Subcutaneous abdominal adipose tissue (tissue), 5 donors: ENCODE results near the gene GPR180.
"Not testable (repeated sequence)": the region's sequence is repeated elsewhere in the genome, so short reads cannot be mapped to it uniquely, and the experiment has no call there.

Source experiments
- H3K27ac ChIP-seq: one replicate; pipeline ENCODE4 v1.7.0; 2013; ENCODE audit warnings: low read depth, mild to moderate bottlenecking, inconsistent platforms, low read length, moderate library complexity
- H3K27me3 ChIP-seq, 5 donors: one replicate each; pipeline ENCODE4 v1.7.0; 2013; ENCODE audit warnings: low read length in 5 of 5, inconsistent platforms in 1 of 5; ENCODE audit not compliant: control insufficient read depth in 5 of 5, insufficient read depth in 4 of 5
- H3K36me3 ChIP-seq, 5 donors: one replicate each; pipeline ENCODE4 v1.7.0; 2013; ENCODE audit warnings: low read length in 5 of 5; ENCODE audit not compliant: control insufficient read depth in 5 of 5, insufficient read depth in 5 of 5
- H3K4me1 ChIP-seq, 5 donors: one replicate each; pipeline ENCODE4 v1.7.0; 2013; ENCODE audit warnings: low read length in 5 of 5, mild to moderate bottlenecking in 3 of 5, moderate library complexity in 1 of 5; ENCODE audit not compliant: control insufficient read depth in 5 of 5, insufficient read depth in 5 of 5
- H3K4me3 ChIP-seq, 5 donors: one replicate each; pipeline ENCODE4 v1.7.0; 2013; ENCODE audit warnings: low read length in 5 of 5, low read depth in 1 of 5
- H3K9ac ChIP-seq, 5 donors: one replicate each; pipeline ENCODE4 v1.7.0; 2013; ENCODE audit warnings: low read length in 5 of 5, mild to moderate bottlenecking in 4 of 5, moderate library complexity in 3 of 5
- H3K9me3 ChIP-seq, 5 donors: one replicate each; pipeline ENCODE4 v1.7.0; 2013; ENCODE audit warnings: low read length in 5 of 5; ENCODE audit not compliant: control insufficient read depth in 5 of 5
- donor health status: healthy.
- donor health status: healthy.
- donor health status: healthy.
- donor health status: healthy.
- donor health status: healthy.

The GPR180 gene

DNA sequence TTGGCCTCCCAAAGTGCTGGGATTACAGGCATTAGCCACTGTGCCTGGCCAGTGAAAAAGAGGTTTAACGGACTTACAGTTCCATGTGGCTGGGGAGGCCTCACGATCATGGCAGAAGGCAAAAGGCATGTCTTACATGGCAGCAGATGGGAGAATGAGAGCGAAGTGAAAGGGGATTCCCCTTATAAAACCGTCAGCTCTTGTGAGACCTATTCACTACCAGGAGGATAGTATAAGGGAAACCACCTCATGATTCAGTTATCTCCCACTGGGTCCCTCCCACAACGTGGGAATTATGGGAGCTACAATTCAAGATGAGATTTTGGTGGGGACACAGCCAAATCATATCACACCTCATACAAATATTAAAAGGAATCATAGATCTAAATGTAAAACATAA lies 34.4 kb downstream of the GPR180 start:
- not testable (repeated sequence) for H3K27ac ChIP-seq, H3K4me3 ChIP-seq, H3K4me1 ChIP-seq, H3K9me3 ChIP-seq, H3K9ac ChIP-seq, H3K27me3 ChIP-seq
- H3K36me3 ChIP-seq = peaks cover 0 to 12% (median 5%) of the 10 kb centered on the region in 5 donors

DNA sequence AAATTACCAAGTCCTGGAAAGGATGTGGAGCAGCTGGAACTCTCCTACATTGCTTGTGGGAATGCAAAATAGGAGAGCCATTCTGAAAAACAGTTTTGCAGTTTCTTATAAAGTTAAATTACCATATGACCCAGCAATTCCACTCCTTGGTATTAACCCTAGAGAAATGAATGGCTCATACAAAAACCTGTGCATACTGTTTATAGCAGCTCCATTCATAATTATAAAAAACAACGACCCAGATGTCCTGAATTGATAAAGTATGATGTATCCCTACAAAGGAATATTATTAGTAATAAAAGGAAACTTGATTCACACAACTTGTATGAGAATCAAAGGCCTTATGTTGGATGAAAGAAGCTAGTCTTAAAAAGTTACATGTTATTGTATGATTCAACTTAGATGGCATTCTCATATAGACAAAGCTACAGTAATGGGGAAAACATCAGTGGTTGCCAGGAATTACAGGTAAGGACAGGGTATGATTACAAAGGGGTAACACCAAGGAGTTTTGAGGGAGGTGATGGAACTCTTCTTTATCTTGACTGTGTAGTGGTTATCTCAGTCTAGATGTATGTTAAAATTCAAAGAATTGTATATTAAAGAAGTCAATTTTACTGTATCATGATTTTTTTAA lies 35.4 kb downstream of the GPR180 start:
- peaks cover 0 to 4% (median 0%) of the 10 kb centered on the region in 5 donors for H3K9me3 ChIP-seq
- no peak overlapping the region for H3K4me3 ChIP-seq
- H3K36me3 ChIP-seq = peaks cover 0 to 12% (median 4%) of the 10 kb centered on the region in 5 donors
- H3K4me1 ChIP-seq = no peaks in the 10 kb centered on the region
- no peaks in the 10 kb centered on the region for H3K27me3 ChIP-seq
- H3K27ac ChIP-seq = no peak overlapping the region
- no peak overlapping the region for H3K9ac ChIP-seq

DNA sequence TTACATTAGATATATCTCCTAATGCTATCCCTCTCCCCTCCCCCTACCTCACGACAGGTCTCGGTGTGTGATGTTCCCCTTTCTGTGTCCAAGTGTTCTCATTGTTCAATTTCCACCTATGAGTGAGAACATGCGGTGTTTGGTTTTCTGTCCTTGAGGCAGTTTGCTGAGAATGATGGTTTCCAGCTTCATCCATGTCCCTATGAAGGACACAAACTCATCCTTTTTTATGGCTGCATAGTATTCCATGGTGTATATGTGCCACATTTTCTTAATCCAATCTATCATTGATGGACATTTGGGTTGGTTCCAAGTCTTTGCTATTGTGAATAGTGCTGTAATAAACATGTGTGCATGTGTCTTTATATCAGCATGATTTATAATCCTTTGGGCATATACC lies 36.0 kb downstream of the GPR180 start:
- H3K36me3 ChIP-seq, H3K4me3 ChIP-seq, H3K27me3 ChIP-seq, H3K9ac ChIP-seq, H3K27ac ChIP-seq, H3K4me1 ChIP-seq, H3K9me3 ChIP-seq: not testable (repeated sequence)

DNA sequence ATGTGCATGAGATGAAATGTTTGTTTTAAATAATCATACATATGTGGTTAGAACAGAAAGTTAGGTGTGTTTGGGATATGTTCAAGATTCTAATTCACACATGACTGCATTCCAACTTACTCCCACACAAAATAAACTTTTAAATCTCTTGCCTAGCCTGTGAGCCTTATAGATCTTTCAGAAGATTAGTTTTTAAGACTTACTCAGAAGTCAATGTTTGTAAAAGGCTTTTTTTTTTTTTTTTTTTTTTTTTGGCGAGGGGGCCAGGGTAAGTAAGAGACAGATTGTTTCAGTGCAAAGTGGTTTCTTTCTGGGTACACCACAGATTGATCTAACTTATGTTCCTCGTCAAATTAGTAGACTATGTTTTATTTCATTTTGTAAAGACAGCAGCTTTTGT lies 39.1 kb downstream of the GPR180 start:
- Histone ChIP-seq H3K4me3 (no peak overlapping the region), H3K27me3 (no peaks in the 10 kb centered on the region), H3K4me1 (no peaks in the 10 kb centered on the region), H3K9ac (no peak overlapping the region), H3K9me3 (peaks cover 0 to 4% (median 0%) of the 10 kb centered on the region in 5 donors), H3K27ac (no peak overlapping the region), H3K36me3 (no peaks in the 10 kb centered on the region)

DNA sequence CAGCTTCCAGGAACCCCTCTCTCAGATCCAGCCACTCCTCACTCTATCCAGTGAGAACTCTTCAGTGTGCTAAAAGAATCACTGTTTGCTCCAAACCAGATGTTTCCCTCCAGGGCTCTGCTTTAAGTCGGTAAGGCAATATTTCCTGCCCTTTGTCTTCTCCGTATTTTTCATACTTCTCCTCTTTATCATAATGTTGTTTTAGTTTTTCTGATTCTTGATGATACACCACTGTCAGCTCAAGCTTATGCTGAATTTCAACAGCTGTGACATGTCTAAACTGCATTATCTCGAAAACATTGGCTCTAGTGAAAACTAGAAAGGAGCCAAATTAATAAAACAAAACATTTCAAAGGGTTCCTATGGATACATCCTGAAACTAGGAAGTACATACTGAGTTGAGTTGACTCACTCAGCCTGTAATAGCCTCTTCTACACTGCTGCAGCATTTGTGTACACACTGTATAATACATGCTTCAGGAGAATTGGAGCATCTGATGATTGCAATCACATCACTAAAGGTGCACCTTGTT lies 39.8 kb downstream of the GPR180 start:
- Histone ChIP-seq H3K9me3 (peaks cover 0 to 4% (median 0%) of the 10 kb centered on the region in 5 donors), H3K36me3 (no peaks in the 10 kb centered on the region), H3K4me1 (no peaks in the 10 kb centered on the region), H3K9ac (no peak overlapping the region), H3K27me3 (no peaks in the 10 kb centered on the region), H3K4me3 (no peak overlapping the region), H3K27ac (no peak overlapping the region)

DNA sequence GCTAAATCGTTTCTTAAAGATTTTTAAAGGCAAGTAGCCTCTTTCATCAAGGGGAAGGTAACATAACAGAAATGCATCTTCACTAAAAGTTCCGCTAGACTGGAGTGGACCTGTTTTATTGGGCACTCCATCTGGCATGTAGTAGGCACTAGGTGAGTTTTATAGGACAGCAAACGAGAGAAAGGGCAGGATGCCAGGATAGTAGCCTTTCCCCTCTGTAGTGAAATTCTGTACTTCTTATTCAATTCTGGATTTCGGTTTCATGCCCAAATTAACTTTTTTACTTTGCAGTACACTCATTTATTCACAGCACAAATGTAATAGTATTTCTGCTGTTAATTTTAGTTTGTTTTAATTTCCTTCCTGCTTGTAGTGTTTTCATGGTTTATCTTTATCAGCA lies 45.2 kb downstream of the GPR180 start:
- H3K27ac ChIP-seq = no peak overlapping the region
- no peaks in the 10 kb centered on the region for H3K27me3 ChIP-seq
- H3K4me3 ChIP-seq = no peak overlapping the region
- H3K9me3 ChIP-seq = no peaks in the 10 kb centered on the region
- no peaks in the 10 kb centered on the region for H3K4me1 ChIP-seq
- H3K9ac ChIP-seq = no peak overlapping the region
- no peaks in the 10 kb centered on the region for H3K36me3 ChIP-seq

DNA sequence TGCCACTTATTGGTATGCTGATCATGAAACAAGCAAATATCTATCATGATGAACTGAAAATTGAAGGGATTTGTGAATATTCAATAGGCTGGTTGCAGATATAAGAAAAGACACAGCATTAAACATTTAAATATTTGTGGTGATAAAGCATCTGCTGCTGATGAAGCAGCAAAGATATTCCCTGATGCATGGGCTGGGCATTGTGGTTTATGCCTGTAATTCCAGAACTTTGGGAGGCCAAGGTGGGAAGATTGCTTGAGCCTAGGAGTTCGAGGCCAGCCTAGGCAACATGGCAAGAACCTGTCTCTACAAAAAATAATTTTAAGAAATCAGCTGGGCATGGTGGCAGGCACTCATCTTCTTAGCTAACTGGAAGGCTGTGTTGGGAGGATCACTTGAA lies 54.5 kb downstream of the GPR180 start:
- Histone ChIP-seq H3K27me3 (peaks cover 0 to 3% (median 0%) of the 10 kb centered on the region in 5 donors), H3K9ac (no peak overlapping the region), H3K9me3 (peaks cover 0 to 4% (median 0%) of the 10 kb centered on the region in 5 donors), H3K4me3 (no peak overlapping the region), H3K4me1 (no peaks in the 10 kb centered on the region), H3K36me3 (no peaks in the 10 kb centered on the region), H3K27ac (no peak overlapping the region)

DNA sequence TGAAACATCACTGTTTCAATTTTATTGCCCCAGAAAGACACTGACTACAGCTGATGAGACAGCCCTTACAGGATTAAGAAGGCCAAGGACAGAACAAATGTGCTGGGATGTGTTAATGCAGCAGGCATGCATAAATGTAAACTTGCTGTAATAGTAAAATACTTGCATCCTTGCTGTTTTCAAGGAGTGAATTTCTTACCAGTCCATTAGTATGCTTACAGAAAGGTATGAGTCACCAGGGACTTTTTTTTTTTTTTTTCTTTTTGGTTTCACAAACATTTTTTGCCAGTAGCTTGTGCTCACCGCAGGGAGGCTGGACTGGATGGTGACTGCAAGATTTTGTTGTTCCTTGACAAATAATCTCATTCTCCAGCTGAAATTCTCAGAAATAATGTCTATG lies 55.1 kb downstream of the GPR180 start:
- Histone ChIP-seq H3K9ac (no peak overlapping the region), H3K4me3 (no peak overlapping the region), H3K4me1 (no peaks in the 10 kb centered on the region), H3K9me3 (peaks cover 0 to 4% (median 0%) of the 10 kb centered on the region in 5 donors), H3K36me3 (no peaks in the 10 kb centered on the region), H3K27ac (no peak overlapping the region), H3K27me3 (peaks cover 0 to 4% (median 0%) of the 10 kb centered on the region in 5 donors)

DNA sequence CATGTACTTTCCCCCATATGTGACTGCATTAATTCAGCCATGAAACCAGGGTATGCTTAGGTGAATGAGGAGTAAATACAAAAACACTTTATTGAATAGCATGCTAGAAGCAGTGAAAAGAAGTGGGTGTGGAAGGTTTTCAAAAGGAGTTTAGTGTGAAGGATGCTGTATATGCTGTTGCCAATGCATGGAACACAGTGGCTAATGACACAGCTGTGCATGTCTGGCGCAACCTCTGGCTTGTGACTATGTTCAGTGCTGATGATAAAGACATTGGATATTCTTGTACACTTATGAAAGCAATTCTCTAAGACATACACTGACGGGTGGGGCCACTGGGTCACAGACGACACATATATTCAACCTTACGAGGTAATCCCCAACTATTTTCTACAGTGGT lies 55.5 kb downstream of the GPR180 start:
- peaks cover 0 to 4% (median under 1%) of the 10 kb centered on the region in 5 donors for H3K27me3 ChIP-seq
- H3K4me1 ChIP-seq = no peaks in the 10 kb centered on the region
- H3K36me3 ChIP-seq = no peaks in the 10 kb centered on the region
- H3K4me3 ChIP-seq = no peak overlapping the region
- no peak overlapping the region for H3K27ac ChIP-seq
- no peak overlapping the region for H3K9ac ChIP-seq
- peaks cover 0 to 4% (median 0%) of the 10 kb centered on the region in 5 donors for H3K9me3 ChIP-seq

DNA sequence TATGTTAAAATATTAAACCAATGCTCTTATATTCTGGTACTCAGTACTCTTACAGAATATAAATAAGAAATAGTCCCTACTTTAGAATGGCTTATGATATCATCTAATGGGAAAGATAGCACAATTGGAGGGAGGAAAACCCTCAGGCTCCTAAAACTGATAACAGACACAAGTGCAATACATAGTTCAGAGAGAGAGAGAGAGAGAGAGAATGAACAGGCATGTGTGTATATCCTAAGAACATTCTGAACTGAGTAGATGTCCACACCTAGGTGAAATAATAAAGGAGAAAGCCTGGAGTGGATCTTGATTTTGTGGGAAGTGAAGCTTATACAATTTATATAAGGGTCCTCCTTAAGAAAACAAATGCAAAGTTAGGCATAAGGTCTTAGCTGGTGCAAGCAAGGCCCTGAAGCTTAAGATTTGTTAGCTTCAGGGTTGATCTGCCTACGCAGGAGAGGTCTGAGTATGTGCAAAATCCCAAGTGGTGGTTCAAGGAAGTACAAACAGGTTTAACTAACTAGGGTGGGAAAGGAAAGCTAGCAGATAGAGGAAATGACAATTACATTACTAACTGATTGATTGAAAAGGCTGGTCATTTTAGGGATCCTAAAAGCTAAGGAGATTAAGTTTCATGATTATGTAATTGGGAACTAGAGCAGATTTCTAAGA lies 57.4 kb downstream of the GPR180 start:
- Histone ChIP-seq H3K27ac (no peak overlapping the region), H3K4me1 (no peaks in the 10 kb centered on the region), H3K9me3 (peaks cover 0 to 4% (median 0%) of the 10 kb centered on the region in 5 donors), H3K9ac (no peak overlapping the region), H3K36me3 (no peaks in the 10 kb centered on the region), H3K4me3 (no peak overlapping the region), H3K27me3 (peaks cover 0 to 11% (median 4%) of the 10 kb centered on the region in 5 donors)
